ENCODE results near the gene AJAP1. TPM values are rescaled to one million over a fixed set of nuclear protein-coding genes. Genes with fewer than 3 reads are reported as not detected.

The AJAP1 gene
- total and polyA plus RNA-seq, 2 donors (not counting 1 experiment from before 2014, with no cell fraction given), result not detected

- POLR2A ChIA-PET, result no interaction called here
- WGBS (ENCODE audit: insufficient coverage), result 83% methylated on average over 9 of the region's 10 CpGs
- no peaks in the 10 kb centered on the region for H3K27me3 Mint-ChIP-seq
Observed at GRCh38 chr1:4723106-4723505, 68.7 kb downstream of the AJAP1 start.

GRCh38 chr1:4724001-4724400 is 69.6 kb downstream of the AJAP1 start:
- no peaks in the 10 kb centered on the region for H3K27me3 Mint-ChIP-seq
- DNase-seq, result no peak
- H3K4me1 ChIP-seq (ENCODE audit: control insufficient read depth in 2 of 2, insufficient read depth in 2 of 2, low read length in 2 of 2), result no peaks in the 10 kb centered on the region
- H3K4me3 ChIP-seq (ENCODE audit: control extremely low read depth in 1 of 5, extremely low read depth in 1 of 5, insufficient read depth in 1 of 5, low read depth in 2 of 5, low read length in 4 of 5), result no peak overlapping the region
- H3K4me1 Mint-ChIP-seq, result no peaks in the 10 kb centered on the region
- WGBS (ENCODE audit: insufficient coverage), result 95% methylated on average over 9 of the region's 12 CpGs
- H3K27ac ChIP-seq (ENCODE audit: low read length in 2 of 2), result no peak overlapping the region
- no peaks in the 10 kb centered on the region for H3K9me3 Mint-ChIP-seq (ENCODE audit: insufficient read depth)
- ChIA-PET CTCF (no interaction called here), POLR2A (no interaction called here)
- ATAC-seq (ENCODE audit: low read depth), result no peak
- no peak overlapping the region for H3K4me2 ChIP-seq (replicated peaks; ENCODE audit: low read depth, low read length, poor library complexity, severe bottlenecking)
- no peak overlapping the region for H2AFZ ChIP-seq (ENCODE audit: insufficient read depth, low read depth, low read length, poor library complexity, severe bottlenecking)
- TF ChIP-seq CTCF (IDR thresholded peaks at IDR 0.05) (no peak), EZH2 (IDR thresholded peaks at IDR 0.05; ENCODE audit: borderline replicate concordance, insufficient read depth, low read depth, low read length, poor library complexity, severe bottlenecking) (no peak)
- H4K20me1 ChIP-seq (ENCODE audit: control insufficient read depth, insufficient read depth, low read length, poor library complexity, severe bottlenecking), result no peaks in the 10 kb centered on the region
- no peaks in the 10 kb centered on the region for H3K36me3 ChIP-seq (replicated peaks in 1 of 2; ENCODE audit: control extremely low read depth in 1 of 2, control insufficient read depth in 1 of 2, extremely low read depth in 1 of 2, insufficient read depth in 2 of 2, low read length in 1 of 2)
- peaks cover 0 to 10% (median 0%) of the 10 kb centered on the region in 3 donors for H3K9me3 ChIP-seq (ENCODE audit: control extremely low read depth in 1 of 3, control insufficient read depth in 2 of 3, insufficient read depth in 1 of 3, low read length in 2 of 3)
- H3K4me3 Mint-ChIP-seq, result no peak overlapping the region
- no peak overlapping the region for H3K27ac Mint-ChIP-seq
- H3K79me2 ChIP-seq (ENCODE audit: control insufficient read depth, insufficient read depth, low read length), result no peaks in the 10 kb centered on the region
- intact Hi-C loops (cut with micrococcal nuclease), result no loop called here
- no peaks in the 10 kb centered on the region for H3K27me3 ChIP-seq (replicated peaks in 1 of 4; ENCODE audit: control extremely low read depth in 1 of 4, control insufficient read depth in 3 of 4, insufficient read depth in 4 of 4, low read length in 3 of 4)
- H3K9ac ChIP-seq (ENCODE audit: low read length), result no peak overlapping the region

More at GRCh38 chr1:4723106-4723505, 68.7 kb downstream of the AJAP1 start:
- no peak overlapping the region for H3K27ac ChIP-seq (ENCODE audit: low read length in 2 of 2)
- DNase-seq (no peak), ATAC-seq (ENCODE audit: low read depth) (no peak)
- no peak overlapping the region for H3K4me2 ChIP-seq (replicated peaks; ENCODE audit: low read depth, low read length, poor library complexity, severe bottlenecking)
- no peaks in the 10 kb centered on the region for H3K4me1 ChIP-seq (ENCODE audit: control insufficient read depth in 2 of 2, insufficient read depth in 2 of 2, low read length in 2 of 2)
- TF ChIP-seq CTCF (IDR thresholded peaks at IDR 0.05) (no peak), EZH2 (IDR thresholded peaks at IDR 0.05; ENCODE audit: borderline replicate concordance, insufficient read depth, low read depth, low read length, poor library complexity, severe bottlenecking) (no peak)
- no peak overlapping the region for H3K4me3 ChIP-seq (ENCODE audit: control extremely low read depth in 1 of 5, extremely low read depth in 1 of 5, insufficient read depth in 1 of 5, low read depth in 2 of 5, low read length in 4 of 5)
- H4K20me1 ChIP-seq (ENCODE audit: control insufficient read depth, insufficient read depth, low read length, poor library complexity, severe bottlenecking), result no peaks in the 10 kb centered on the region
- H2AFZ ChIP-seq (ENCODE audit: insufficient read depth, low read depth, low read length, poor library complexity, severe bottlenecking), result no peak overlapping the region
- peaks cover 0 to 10% (median 0%) of the 10 kb centered on the region in 3 donors for H3K9me3 ChIP-seq (ENCODE audit: control extremely low read depth in 1 of 3, control insufficient read depth in 2 of 3, insufficient read depth in 1 of 3, low read length in 2 of 3)
- CTCF ChIA-PET, result no interaction called here
- no peak overlapping the region for H3K9ac ChIP-seq (ENCODE audit: low read length)
- no peaks in the 10 kb centered on the region for H3K9me3 Mint-ChIP-seq (ENCODE audit: insufficient read depth)
- no peaks in the 10 kb centered on the region for H3K79me2 ChIP-seq (ENCODE audit: control insufficient read depth, insufficient read depth, low read length)
- no peaks in the 10 kb centered on the region for H3K4me1 Mint-ChIP-seq
- no peaks in the 10 kb centered on the region for H3K27me3 ChIP-seq (replicated peaks in 1 of 4; ENCODE audit: control extremely low read depth in 1 of 4, control insufficient read depth in 3 of 4, insufficient read depth in 4 of 4, low read length in 3 of 4)
- H3K36me3 ChIP-seq (replicated peaks in 1 of 2; ENCODE audit: control extremely low read depth in 1 of 2, control insufficient read depth in 1 of 2, extremely low read depth in 1 of 2, insufficient read depth in 2 of 2, low read length in 1 of 2), result no peaks in the 10 kb centered on the region
- H3K4me3 Mint-ChIP-seq, result no peak overlapping the region
- intact Hi-C loops (cut with micrococcal nuclease), result no loop called here
- no peak overlapping the region for H3K27ac Mint-ChIP-seq

All from B cell (primary cell).